Vagina (tissue), 2 donors: Measurements from ENCODE around the gene ATP2B2.

ENCODE experiments used
- POLR2A ChIP-seq, 2 donors: fragments of 450-650 bp; IDR thresholded peaks; one replicate each; pipeline ENCODE4 v1.6.1; 2017; ENCODE audit warnings: antibody characterized with exemption in 2 of 2, mild to moderate bottlenecking in 2 of 2, moderate library complexity in 2 of 2
- TF ChIP-seq, protein P1 (sequence below), 3 experiments: fragments of 450-650 bp in 2 of 3; fragments of 200-600 bp in 1 of 3; sonication (generic) in 1 of 3; IDR thresholded peaks; one replicate each; pipeline ENCODE4 v1.5.1; 2017 to 2019; ENCODE audit warnings: antibody characterized with exemption in 3 of 3, mild to moderate bottlenecking in 2 of 3, moderate library complexity in 2 of 3

- TF ChIP-seq, protein P1, sequence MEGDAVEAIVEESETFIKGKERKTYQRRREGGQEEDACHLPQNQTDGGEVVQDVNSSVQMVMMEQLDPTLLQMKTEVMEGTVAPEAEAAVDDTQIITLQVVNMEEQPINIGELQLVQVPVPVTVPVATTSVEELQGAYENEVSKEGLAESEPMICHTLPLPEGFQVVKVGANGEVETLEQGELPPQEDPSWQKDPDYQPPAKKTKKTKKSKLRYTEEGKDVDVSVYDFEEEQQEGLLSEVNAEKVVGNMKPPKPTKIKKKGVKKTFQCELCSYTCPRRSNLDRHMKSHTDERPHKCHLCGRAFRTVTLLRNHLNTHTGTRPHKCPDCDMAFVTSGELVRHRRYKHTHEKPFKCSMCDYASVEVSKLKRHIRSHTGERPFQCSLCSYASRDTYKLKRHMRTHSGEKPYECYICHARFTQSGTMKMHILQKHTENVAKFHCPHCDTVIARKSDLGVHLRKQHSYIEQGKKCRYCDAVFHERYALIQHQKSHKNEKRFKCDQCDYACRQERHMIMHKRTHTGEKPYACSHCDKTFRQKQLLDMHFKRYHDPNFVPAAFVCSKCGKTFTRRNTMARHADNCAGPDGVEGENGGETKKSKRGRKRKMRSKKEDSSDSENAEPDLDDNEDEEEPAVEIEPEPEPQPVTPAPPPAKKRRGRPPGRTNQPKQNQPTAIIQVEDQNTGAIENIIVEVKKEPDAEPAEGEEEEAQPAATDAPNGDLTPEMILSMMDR (IDR thresholded peaks at IDR 0.05) = no peak
- TF ChIP-seq POLR2A (IDR thresholded peaks at IDR 0.05) = no peak
Measured at GRCh38 chr3:10524799-10525301, 19.5 kb upstream of the ATP2B2 start.
